ENCODE results near the gene PSMB2. TPM values are rescaled to one million over a fixed set of nuclear protein-coding genes. Genes with fewer than 3 reads are reported as not detected.
"Not testable (repeated sequence)": the region's sequence is repeated elsewhere in the genome, so short reads cannot be mapped to it uniquely, and the experiment has no call there.

The PSMB2 gene
- polyA plus RNA-seq (2012; ENCODE audit: insufficient read depth, insufficient read length) = 94.9 TPM

GRCh38 chr1:35641233-35641866, at the start of gene PSMB2:
TSS of gene PSMB2 (minus strand) at chr1:35641526. CDS start at chr1:35641432, 94 bp downstream.
- peak within 1 kb of the TSS; percentile 92 for H3K4me3 ChIP-seq (ENCODE audit: low read length)
- DNase-seq (ENCODE audit: low read depth, low spot score) = peak; percentile 95

GRCh38 chr1:35691080-35691479, 49.8 kb upstream of the PSMB2 start:
- H3K4me3 ChIP-seq (ENCODE audit: low read length) = no peak overlapping the region
- no peak for DNase-seq (ENCODE audit: low read depth, low spot score)

- not testable (repeated sequence) for DNase-seq (ENCODE audit: low read depth, low spot score); H3K4me3 ChIP-seq (ENCODE audit: low read length)
Observed at GRCh38 chr1:35690103-35690502, 48.8 kb upstream of the PSMB2 start.

- no peak overlapping the region for H3K4me3 ChIP-seq (ENCODE audit: low read length)
- no peak for DNase-seq (ENCODE audit: low read depth, low spot score)
Observed at GRCh38 chr1:35688161-35688560, 46.8 kb upstream of the PSMB2 start.

- no peak for DNase-seq (ENCODE audit: low read depth, low spot score)
- H3K4me3 ChIP-seq (ENCODE audit: low read length) = no peak overlapping the region
Observed at GRCh38 chr1:35683012-35683411, 41.7 kb upstream of the PSMB2 start.

GRCh38 chr1:35680271-35680670, 38.9 kb upstream of the PSMB2 start:
- DNase-seq (ENCODE audit: low read depth, low spot score) = no peak
- no peak overlapping the region for H3K4me3 ChIP-seq (ENCODE audit: low read length)

GRCh38 chr1:35675773-35676172, 34.4 kb upstream of the PSMB2 start:
- DNase-seq (ENCODE audit: low read depth, low spot score) = no peak

GRCh38 chr1:35674111-35674510, 32.8 kb upstream of the PSMB2 start:
- H3K4me3 ChIP-seq (ENCODE audit: low read length) = no peak overlapping the region
- DNase-seq (ENCODE audit: low read depth, low spot score) = no peak

More at GRCh38 chr1:35675773-35676172, 34.4 kb upstream of the PSMB2 start:
- H3K4me3 ChIP-seq (ENCODE audit: low read length) = no peak overlapping the region

- no peak overlapping the region for H3K4me3 ChIP-seq (ENCODE audit: low read length)
- DNase-seq (ENCODE audit: low read depth, low spot score) = no peak
Observed at GRCh38 chr1:35672116-35672515, 30.8 kb upstream of the PSMB2 start.

GRCh38 chr1:35668506-35668905, 27.2 kb upstream of the PSMB2 start:
- no peak for DNase-seq (ENCODE audit: low read depth, low spot score)
- no peak overlapping the region for H3K4me3 ChIP-seq (ENCODE audit: low read length)

- no peak for DNase-seq (ENCODE audit: low read depth, low spot score)
- no peak overlapping the region for H3K4me3 ChIP-seq (ENCODE audit: low read length)
Observed at GRCh38 chr1:35666916-35667315, 25.6 kb upstream of the PSMB2 start.

GRCh38 chr1:35666216-35666615, 24.9 kb upstream of the PSMB2 start:
- DNase-seq (ENCODE audit: low read depth, low spot score) = no peak
- H3K4me3 ChIP-seq (ENCODE audit: low read length) = no peak overlapping the region

- H3K4me3 ChIP-seq (ENCODE audit: low read length) = no peak overlapping the region
- no peak for DNase-seq (ENCODE audit: low read depth, low spot score)
Observed at GRCh38 chr1:35663434-35663833, 22.1 kb upstream of the PSMB2 start.

- DNase-seq (ENCODE audit: low read depth, low spot score) = peak; percentile 30
- no peak overlapping the region for H3K4me3 ChIP-seq (ENCODE audit: low read length)
Observed at GRCh38 chr1:35661474-35661795, 20.1 kb upstream of the PSMB2 start.

GRCh38 chr1:35660581-35661473, 19.5 kb upstream of the PSMB2 start:
- peak; percentile 51 for DNase-seq (ENCODE audit: low read depth, low spot score)
- H3K4me3 ChIP-seq (ENCODE audit: low read length) = no peak overlapping the region

GRCh38 chr1:35659589-35659988, 18.3 kb upstream of the PSMB2 start:
- no peak for DNase-seq (ENCODE audit: low read depth, low spot score)
- no peak overlapping the region for H3K4me3 ChIP-seq (ENCODE audit: low read length)

- H3K4me3 ChIP-seq (ENCODE audit: low read length) = no peak overlapping the region
- no peak for DNase-seq (ENCODE audit: low read depth, low spot score)
Observed at GRCh38 chr1:35657851-35658250, 16.5 kb upstream of the PSMB2 start.

GRCh38 chr1:35656863-35657232, 15.5 kb upstream of the PSMB2 start:
- no peak overlapping the region for H3K4me3 ChIP-seq (ENCODE audit: low read length)
- DNase-seq (ENCODE audit: low read depth, low spot score) = no peak

GRCh38 chr1:35656148-35656862, 15.0 kb upstream of the PSMB2 start:
- H3K4me3 ChIP-seq (ENCODE audit: low read length) = no peak overlapping the region
- DNase-seq (ENCODE audit: low read depth, low spot score) = no peak

- H3K4me3 ChIP-seq (ENCODE audit: low read length) = no peak overlapping the region
- no peak for DNase-seq (ENCODE audit: low read depth, low spot score)
Observed at GRCh38 chr1:35655196-35655595, 13.9 kb upstream of the PSMB2 start.
